MCF 10A (cell line): ENCODE results near the gene BRD7. TPM values are rescaled to one million over a fixed set of nuclear protein-coding genes. Genes with fewer than 3 reads are reported as not detected.

Experiments used
- BruUV-seq: library from RNA; stranded (reverse); fragments of 400-500 nt; replicated peaks from 2 replicates; lab custom pipeline; 2021; lab: Mats Ljungman, UMichigan
- CTCF ChIA-PET: fragments of 300-600 bp; sonication (Branson Sonifier 250); formaldehyde crosslinking; extraction: SDS; loops from one replicate; lab custom pipeline; 2021; ENCODE audit warnings: antibody characterized with exemption, inconsistent platforms; lab: Yijun Ruan, JAX
- POLR2A ChIA-PET: fragments of 300-600, 350-650 bp; sonication (Branson Sonifier 250); formaldehyde crosslinking; extraction: SDS; loops from one replicate; lab custom pipeline; 2020; ENCODE audit warnings: antibody characterized with exemption, inconsistent platforms; lab: Yijun Ruan, JAX
- DNase-seq: peaks from one replicate; pipeline ENCODE4 v3.0.0-alpha.2; 2018; ENCODE audit not compliant: unreplicated experiment
- H3K27ac Mint-ChIP-seq: one replicate; pipeline ENCODE4 v1.8.0; 2022; ENCODE audit warnings: mild to moderate bottlenecking, low read depth, mixed read lengths; ENCODE audit not compliant: unreplicated experiment
- H3K27me3 Mint-ChIP-seq: one replicate; pipeline ENCODE4 v1.8.0; 2022; ENCODE audit warnings: mixed read lengths; ENCODE audit not compliant: insufficient read depth, unreplicated experiment
- H3K36me3 Mint-ChIP-seq: one replicate; pipeline ENCODE4 v1.8.0; 2022; ENCODE audit warnings: mild to moderate bottlenecking, moderate library complexity, mixed read lengths; ENCODE audit not compliant: insufficient read depth, unreplicated experiment
- H3K4me1 Mint-ChIP-seq: one replicate; pipeline ENCODE4 v1.8.0; 2022; ENCODE audit warnings: mixed read lengths; ENCODE audit not compliant: insufficient read depth, unreplicated experiment
- H3K4me3 Mint-ChIP-seq: one replicate; pipeline ENCODE4 v1.8.0; 2022; ENCODE audit warnings: mild to moderate bottlenecking, moderate library complexity, mixed read lengths; ENCODE audit not compliant: unreplicated experiment
- H3K9me3 Mint-ChIP-seq: one replicate; pipeline ENCODE4 v1.8.0; 2022; ENCODE audit warnings: mixed read lengths; ENCODE audit not compliant: unreplicated experiment
- intact Hi-C: fragments of 100-400 bp; cut with micrococcal nuclease; formaldehyde crosslinking; loops from 2 replicates; pipeline ENCODE4 v1.14.1; 2022
- total RNA-seq: library from RNA; stranded (reverse); gene quantifications from 2 replicates; pipeline ENCODE4 v1.2.3, GENCODE V29; 2022
- TF ChIP-seq, protein P1 (sequence below): fragments of 200-600 bp; IDR thresholded peaks from one replicate; pipeline ENCODE4 v1.8.0; 2022; ENCODE audit warnings: antibody characterized with exemption, mild to moderate bottlenecking; ENCODE audit not compliant: unreplicated experiment

The BRD7 gene
- total RNA-seq, 1 experiment from 2014 or later = 75.9 TPM

DNA sequence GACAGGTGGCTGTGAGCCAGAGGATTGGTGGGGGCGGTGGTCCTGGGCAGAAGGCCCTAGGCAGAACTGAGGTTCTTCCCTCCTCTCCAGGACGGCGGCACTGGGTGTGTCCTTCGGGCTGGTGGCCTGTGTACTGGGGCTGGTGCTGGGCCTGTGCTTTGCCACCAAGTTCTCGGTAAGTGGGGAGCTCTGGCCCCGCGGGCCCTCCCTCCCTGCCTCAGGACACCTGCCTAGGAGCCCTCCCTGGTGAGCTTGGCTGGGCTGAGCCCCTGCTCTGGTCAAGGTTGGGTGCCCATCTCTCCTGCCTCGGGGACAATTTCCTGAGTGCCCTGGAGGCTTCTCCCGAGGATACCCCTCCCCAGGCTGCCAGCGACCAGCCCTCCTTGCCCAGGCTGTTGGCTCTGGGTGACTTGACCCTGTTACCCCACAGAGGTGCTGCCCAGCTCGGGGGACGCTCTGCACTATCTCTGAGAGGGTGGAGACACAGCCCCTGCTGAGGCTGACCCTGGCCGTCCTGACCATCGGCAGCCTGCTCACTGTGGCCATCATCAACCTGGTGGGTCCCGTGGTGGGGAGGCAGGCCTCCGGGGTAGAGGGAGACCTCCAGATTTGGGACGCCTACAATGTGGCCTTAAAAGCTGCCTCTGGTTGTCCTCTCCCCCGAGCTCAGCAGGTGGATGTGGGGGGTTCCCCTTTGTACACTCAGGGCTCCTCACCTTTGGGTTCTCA, 60.4 kb downstream of the BRD7 start:
- Mint-ChIP-seq H3K4me1 (peaks cover 7% of the 10 kb centered on the region), H3K27ac (no peak overlapping the region), H3K4me3 (no peak overlapping the region), H3K27me3 (no peaks in the 10 kb centered on the region), H3K9me3 (no peaks in the 10 kb centered on the region), H3K36me3 (peaks cover 17% of the 10 kb centered on the region)
- TF ChIP-seq, protein P1, sequence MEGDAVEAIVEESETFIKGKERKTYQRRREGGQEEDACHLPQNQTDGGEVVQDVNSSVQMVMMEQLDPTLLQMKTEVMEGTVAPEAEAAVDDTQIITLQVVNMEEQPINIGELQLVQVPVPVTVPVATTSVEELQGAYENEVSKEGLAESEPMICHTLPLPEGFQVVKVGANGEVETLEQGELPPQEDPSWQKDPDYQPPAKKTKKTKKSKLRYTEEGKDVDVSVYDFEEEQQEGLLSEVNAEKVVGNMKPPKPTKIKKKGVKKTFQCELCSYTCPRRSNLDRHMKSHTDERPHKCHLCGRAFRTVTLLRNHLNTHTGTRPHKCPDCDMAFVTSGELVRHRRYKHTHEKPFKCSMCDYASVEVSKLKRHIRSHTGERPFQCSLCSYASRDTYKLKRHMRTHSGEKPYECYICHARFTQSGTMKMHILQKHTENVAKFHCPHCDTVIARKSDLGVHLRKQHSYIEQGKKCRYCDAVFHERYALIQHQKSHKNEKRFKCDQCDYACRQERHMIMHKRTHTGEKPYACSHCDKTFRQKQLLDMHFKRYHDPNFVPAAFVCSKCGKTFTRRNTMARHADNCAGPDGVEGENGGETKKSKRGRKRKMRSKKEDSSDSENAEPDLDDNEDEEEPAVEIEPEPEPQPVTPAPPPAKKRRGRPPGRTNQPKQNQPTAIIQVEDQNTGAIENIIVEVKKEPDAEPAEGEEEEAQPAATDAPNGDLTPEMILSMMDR = no peak
- POLR2A ChIA-PET = no interaction called here
- CTCF ChIA-PET = interaction anchor here (0.5 to 1.0 kb wide), 2 partner anchors 13 to 58 kb away, joined by 3 to 5 read pairs; no protein-coding TSS in a partner anchor
- intact Hi-C loops = no loop called here
- BruUV-seq = no TSS peak
- DNase-seq = no peak

DNA sequence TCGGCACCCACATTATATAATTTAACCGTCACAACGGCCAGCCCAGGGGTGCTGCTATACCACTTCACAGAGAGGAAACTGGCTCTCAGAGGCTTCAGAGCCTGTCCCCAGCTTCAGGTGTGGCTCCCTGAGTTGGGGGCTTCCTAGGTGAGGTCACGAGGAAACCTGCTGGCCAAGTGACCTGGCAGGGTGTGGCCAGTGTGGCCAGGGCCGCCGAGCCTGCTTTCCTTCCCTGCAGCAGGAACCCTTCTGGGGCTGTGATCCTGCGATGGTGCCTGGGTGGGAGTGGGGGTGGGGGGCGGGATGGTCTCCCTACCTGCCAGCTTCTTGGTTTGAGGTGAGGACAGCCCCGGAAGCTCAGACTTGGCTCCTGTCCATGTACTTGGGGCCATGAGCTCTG, 62.5 kb downstream of the BRD7 start:
- peaks cover 6% of the 10 kb centered on the region for H3K36me3 Mint-ChIP-seq
- H3K27me3 Mint-ChIP-seq = no peaks in the 10 kb centered on the region
- CTCF ChIA-PET = no interaction called here
- intact Hi-C loops = no loop called here
- TF ChIP-seq, protein P1 = no peak
- no peak for DNase-seq
- H3K9me3 Mint-ChIP-seq = no peaks in the 10 kb centered on the region
- no TSS peak for BruUV-seq
- no peak overlapping the region for H3K27ac Mint-ChIP-seq
- POLR2A ChIA-PET = no interaction called here
- no peak overlapping the region for H3K4me3 Mint-ChIP-seq
- H3K4me1 Mint-ChIP-seq = peaks cover 14% of the 10 kb centered on the region

DNA sequence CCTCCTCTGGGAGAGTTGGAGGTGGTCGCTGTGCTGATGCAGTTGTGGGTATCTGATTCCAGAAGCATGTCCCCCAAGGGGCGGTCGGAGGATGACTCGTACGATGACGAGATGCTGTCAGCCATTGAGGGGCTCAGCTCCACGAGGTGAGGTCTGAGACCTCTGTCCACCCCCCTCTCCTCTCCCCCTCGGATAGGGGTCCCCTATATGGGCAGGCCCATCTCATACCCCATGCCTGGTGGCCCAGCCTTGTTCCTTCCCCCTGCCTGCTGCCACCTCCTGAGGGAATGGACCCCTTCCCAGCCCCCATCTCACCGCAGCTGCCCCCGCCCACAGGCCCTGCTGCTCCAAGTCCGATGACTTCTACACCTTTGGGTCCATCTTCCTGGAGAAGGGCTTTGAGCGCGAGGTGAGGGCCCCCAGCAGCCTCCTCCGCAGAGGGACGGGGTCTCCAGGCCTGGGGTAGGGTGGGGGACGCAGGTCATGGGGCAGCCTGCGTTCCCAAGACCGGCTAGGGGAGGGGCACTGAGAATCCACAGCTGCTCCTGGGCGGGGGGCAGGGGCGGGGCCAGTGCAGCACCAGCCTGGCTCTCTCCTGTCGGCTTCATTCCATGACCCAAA, 63.2 kb downstream of the BRD7 start:
- no peaks in the 10 kb centered on the region for H3K9me3 Mint-ChIP-seq
- POLR2A ChIA-PET = no interaction called here
- TF ChIP-seq, protein P1 = no peak
- H3K4me3 Mint-ChIP-seq = no peak overlapping the region
- peaks cover 14% of the 10 kb centered on the region for H3K4me1 Mint-ChIP-seq
- CTCF ChIA-PET = no interaction called here
- DNase-seq = no peak
- H3K36me3 Mint-ChIP-seq = peaks cover 6% of the 10 kb centered on the region
- no peaks in the 10 kb centered on the region for H3K27me3 Mint-ChIP-seq
- BruUV-seq = no TSS peak
- H3K27ac Mint-ChIP-seq = no peak overlapping the region
- intact Hi-C loops = no loop called here

DNA sequence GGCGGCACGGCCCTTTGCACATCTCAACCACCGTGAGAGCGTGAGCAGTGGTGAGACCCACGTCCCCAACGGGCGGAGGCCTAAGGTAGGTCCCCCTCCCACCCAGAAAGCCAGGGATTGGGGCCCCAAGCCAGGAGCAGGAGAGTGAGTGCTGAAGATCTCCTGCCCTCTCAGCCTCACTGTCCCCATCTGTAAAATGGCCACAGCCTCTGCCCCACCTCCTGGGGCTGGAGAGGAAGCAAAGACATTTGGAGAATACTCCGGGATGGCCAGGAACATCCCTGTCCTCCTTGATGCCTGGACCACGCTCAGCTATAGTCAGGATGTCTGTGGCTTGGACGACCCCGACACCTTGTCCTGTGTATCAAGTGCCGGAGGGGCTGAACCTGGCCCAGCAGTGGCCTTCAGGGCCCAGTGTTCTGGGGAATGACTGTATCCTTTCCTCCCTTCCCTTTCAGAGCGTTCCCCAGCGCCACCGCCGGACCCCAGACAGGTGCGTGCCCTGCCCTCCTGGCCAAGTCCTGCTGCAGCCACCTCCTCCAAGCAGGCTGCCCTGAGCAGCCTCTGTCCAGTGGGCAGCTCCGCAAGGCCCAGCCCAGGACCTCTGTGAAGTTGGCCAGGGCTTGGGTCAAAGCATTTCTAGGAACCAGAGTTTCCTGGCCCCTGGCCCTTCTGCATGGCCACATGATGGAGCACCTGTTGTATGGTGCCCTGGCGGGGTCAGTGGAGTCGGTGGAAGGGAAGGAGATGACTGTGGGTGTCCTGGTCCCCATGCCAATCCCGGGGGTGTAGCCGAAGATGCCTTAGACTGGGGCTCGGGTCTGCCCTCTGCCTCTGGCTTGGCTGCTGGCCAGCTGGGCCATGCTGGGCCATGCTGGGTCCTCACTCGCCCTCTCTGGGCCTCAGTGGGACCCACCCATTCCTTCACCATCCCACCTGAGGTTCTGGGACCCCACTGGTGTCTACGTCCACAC, 64.0 kb downstream of the BRD7 start:
- Mint-ChIP-seq H3K9me3 (no peaks in the 10 kb centered on the region), H3K36me3 (peaks cover 6% of the 10 kb centered on the region), H3K4me3 (no peak overlapping the region), H3K27ac (no peak overlapping the region), H3K27me3 (no peaks in the 10 kb centered on the region), H3K4me1 (peaks cover 8% of the 10 kb centered on the region)
- ChIA-PET POLR2A (no interaction called here), CTCF (no interaction called here)
- intact Hi-C loops = no loop called here
- TF ChIP-seq, protein P1 = no peak
- no peak for DNase-seq
- BruUV-seq = no TSS peak
